Skin epidermis (tissue), 12 donors: Measurements from ENCODE around the gene PBXIP1.
A peak's percentile ranks its signal among the peaks of the same experiment; 100 is the strongest.
"Not testable (repeated sequence)": the region's sequence is repeated elsewhere in the genome, so short reads cannot be mapped to it uniquely, and the experiment has no call there.

Source experiments
- H3K27ac ChIP-seq, 21 experiments: fragments of 200-600 bp; sonication (generic) in 11 of 21; one replicate each; pipeline ENCODE4 v1.5.0; 2020; ENCODE audit warnings: mild to moderate bottlenecking in 3 of 21, inconsistent platforms in 2 of 21, moderate library complexity in 2 of 21
- H3K4me3 ChIP-seq, 7 experiments: fragments of 200-600 bp; sonication (generic) in 2 of 7; one replicate each; pipeline ENCODE4 v1.5.0; 2020; ENCODE audit warnings: inconsistent platforms in 2 of 7, mild to moderate bottlenecking in 2 of 7, moderate library complexity in 1 of 7

The PBXIP1 gene

GRCh38 chr1:154913273-154913672 lies 42.6 kb downstream of the PBXIP1 start:
- H3K4me3 ChIP-seq: no peak overlapping the region
- H3K27ac ChIP-seq: peak overlapping the region in 1 of 21 experiments; percentile 83

DNA sequence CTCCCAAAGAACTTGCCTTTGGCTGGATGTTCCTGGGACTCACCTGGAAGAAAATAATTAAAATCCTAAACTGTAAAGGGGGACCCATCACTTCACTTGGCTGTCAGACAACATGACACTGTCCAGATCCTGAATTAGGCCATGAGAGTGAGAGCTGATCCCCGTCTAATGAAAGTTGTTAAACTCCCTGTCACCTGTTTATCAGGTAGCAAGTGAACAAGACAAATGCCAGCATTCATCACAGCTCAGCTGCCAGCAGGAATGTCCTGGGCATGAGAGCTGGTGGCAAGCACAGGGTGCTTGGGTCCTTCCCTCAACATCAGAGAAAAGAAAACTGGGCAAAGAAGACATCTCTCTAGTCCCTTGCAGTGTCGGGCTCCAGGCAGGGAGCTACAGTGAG lies 43.1 kb downstream of the PBXIP1 start:
- peak overlapping the region in 4 of 21 experiments; percentile 37 to 83 (median 60) for H3K27ac ChIP-seq
- H3K4me3 ChIP-seq: no peak overlapping the region

GRCh38 chr1:154911691-154912550 lies 44.0 kb downstream of the PBXIP1 start:
- H3K27ac ChIP-seq: peak overlapping the region in 16 of 21 experiments; percentile 26 to 83 (median 68)
- H3K4me3 ChIP-seq: no peak overlapping the region

DNA sequence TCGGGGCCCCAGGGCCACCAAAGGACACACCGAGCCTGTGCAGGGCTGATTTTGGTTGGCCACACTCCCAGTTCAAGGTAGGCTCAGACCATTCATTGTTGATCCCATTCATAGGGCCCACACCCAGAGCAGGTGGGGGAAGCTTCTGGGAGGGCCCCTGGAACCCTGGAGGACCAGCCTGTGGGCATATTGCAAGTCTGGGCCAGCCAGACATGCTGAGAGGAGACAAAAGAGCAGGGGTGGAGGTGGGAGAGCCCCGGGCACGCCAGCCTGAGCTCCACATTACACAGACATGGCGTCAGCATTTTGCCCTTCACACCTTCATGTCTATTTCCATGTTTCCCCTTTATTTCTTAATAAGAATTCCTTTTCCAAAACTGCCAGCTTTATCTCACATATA lies 45.0 kb downstream of the PBXIP1 start:
- Histone ChIP-seq H3K27ac (peak overlapping the region in 14 of 21 experiments; percentile 26 to 83 (median 68)), H3K4me3 (no peak overlapping the region)

DNA sequence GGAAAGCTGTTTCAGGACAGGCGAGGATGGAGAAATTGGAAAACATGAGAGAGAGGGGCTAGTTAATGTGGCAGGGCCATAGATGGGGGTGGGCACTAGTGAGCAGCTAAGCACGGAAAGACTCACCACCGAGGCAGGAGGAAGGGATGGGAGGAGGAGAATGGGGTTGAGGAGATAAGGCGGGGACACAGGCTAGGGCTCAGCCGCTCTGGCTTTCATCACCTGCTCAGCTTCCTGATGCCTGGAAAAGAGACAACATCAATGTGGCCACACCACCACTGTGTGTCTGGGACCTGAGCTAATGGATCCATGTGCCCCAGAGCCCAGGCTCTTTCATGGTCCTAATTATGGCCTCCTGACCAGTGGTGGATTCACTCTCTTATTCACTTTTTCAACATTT lies 47.0 kb downstream of the PBXIP1 start:
- H3K4me3 ChIP-seq: no peak overlapping the region
- H3K27ac ChIP-seq: no peak overlapping the region

GRCh38 chr1:154908129-154908528 lies 47.8 kb downstream of the PBXIP1 start:
- peak overlapping the region in 1 of 21 experiments; percentile 16 for H3K27ac ChIP-seq
- H3K4me3 ChIP-seq: not testable (repeated sequence)

GRCh38 chr1:154906621-154907081 lies 49.2 kb downstream of the PBXIP1 start:
- H3K27ac ChIP-seq: no peak overlapping the region
- no peak overlapping the region for H3K4me3 ChIP-seq

- Histone ChIP-seq H3K27ac (no peak overlapping the region), H3K4me3 (no peak overlapping the region)
These were observed 52.8 kb downstream of the PBXIP1 start for GRCh38 chr1:154902938-154903566.

- H3K4me3 ChIP-seq: no peak overlapping the region
- H3K27ac ChIP-seq: no peak overlapping the region
These were observed 54.3 kb downstream of the PBXIP1 start for GRCh38 chr1:154901591-154901990.

GRCh38 chr1:154899041-154899440 lies 56.9 kb downstream of the PBXIP1 start:
- no peak overlapping the region for H3K27ac ChIP-seq

DNA sequence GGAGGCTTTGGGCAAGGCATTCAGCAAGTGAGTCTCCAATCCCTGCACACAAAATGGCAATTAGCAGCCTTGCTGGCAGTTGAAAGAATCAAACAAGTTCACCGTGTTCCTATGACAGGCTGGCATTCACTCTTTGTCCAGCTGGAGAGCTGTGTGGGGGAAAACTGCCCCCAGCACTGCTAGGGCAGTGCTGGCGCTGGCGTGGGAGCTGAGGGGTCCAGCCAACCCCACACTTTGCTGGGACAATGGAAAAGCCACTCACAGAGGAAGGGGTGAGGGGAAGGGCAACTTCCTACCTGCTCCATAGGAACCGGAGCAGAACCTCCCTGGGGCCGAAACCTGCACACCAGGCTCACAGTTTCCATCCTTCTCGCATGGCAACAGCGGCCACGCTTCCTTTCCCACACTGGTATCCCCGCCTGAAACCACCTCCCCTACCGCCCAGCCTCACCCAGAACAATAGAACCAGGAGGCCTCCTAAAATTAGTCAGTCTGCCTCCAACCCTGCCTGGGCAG lies 59.1 kb downstream of the PBXIP1 start:
- H3K27ac ChIP-seq: peak overlapping the region in 1 of 21 experiments; percentile 46

More at GRCh38 chr1:154899041-154899440, 56.9 kb downstream of the PBXIP1 start:
- no peak overlapping the region for H3K4me3 ChIP-seq

GRCh38 chr1:154895798-154896197 lies 60.1 kb downstream of the PBXIP1 start:
- Histone ChIP-seq H3K4me3 (no peak overlapping the region), H3K27ac (no peak overlapping the region)

More for the DNA sequence above, 59.1 kb downstream of the PBXIP1 start:
- no peak overlapping the region for H3K4me3 ChIP-seq
